Uterus (tissue), 4 donors: ENCODE measurements around the gene PLA2G2E. TPM values are rescaled to one million over a fixed set of nuclear protein-coding genes. Genes with fewer than 3 reads are reported as not detected.

Experiments used
- DNase-seq, 2 donors: peaks; one replicate each; pipeline ENCODE4 v3.0.0-alpha.2; 2019 to 2020
- H3K27ac ChIP-seq, 2 donors: fragments of 200-600 bp; sonication (generic); 1 replicate in 1 of 2; 2 replicates in 1 of 2; pipeline ENCODE4 v1.5.1; 2016 to 2018
- H3K27me3 ChIP-seq, 2 donors: fragments of 200-600 bp; sonication (generic); one replicate each; pipeline ENCODE4 v1.5.1; 2018 to 2019; ENCODE audit warnings: control low read depth in 1 of 2
- H3K36me3 ChIP-seq, 2 donors: fragments of 200-600 bp; sonication (generic); one replicate each; pipeline ENCODE4 v1.5.1; 2019; ENCODE audit warnings: control low read depth in 1 of 2
- H3K4me1 ChIP-seq, 2 donors: fragments of 200-600 bp; sonication (generic); one replicate each; pipeline ENCODE4 v1.5.1; 2018 to 2019; ENCODE audit warnings: control low read depth in 1 of 2
- H3K4me3 ChIP-seq, 2 donors: fragments of 200-600 bp; sonication (generic); 1 replicate in 1 of 2; 2 replicates in 1 of 2; pipeline ENCODE4 v1.5.1; 2018 to 2019; ENCODE audit warnings: mild to moderate bottlenecking in 1 of 2
- H3K9me3 ChIP-seq, 2 donors: fragments of 200-600 bp; sonication (generic); one replicate each; pipeline ENCODE4 v1.5.1; 2019; ENCODE audit warnings: control low read depth in 1 of 2
- CTCF ChIP-seq, 4 experiments: fragments of 200-600 bp in 2 of 4; fragments of 450-650 bp in 2 of 4; sonication (generic) in 2 of 4; IDR thresholded peaks; one replicate each; pipeline ENCODE4 v1.5.1; 2016 to 2019; ENCODE audit warnings: antibody characterized with exemption in 4 of 4, mild to moderate bottlenecking in 2 of 4, moderate library complexity in 1 of 4
- POLR2A ChIP-seq, 2 donors: fragments of 450-650 bp; IDR thresholded peaks; one replicate each; pipeline ENCODE4 v1.6.1; 2016; ENCODE audit warnings: antibody characterized with exemption in 2 of 2, mild to moderate bottlenecking in 1 of 2, moderate library complexity in 1 of 2
- intact Hi-C: fragments of 100-400 bp; cut with DNase I; formaldehyde crosslinking; loops from one replicate; pipeline ENCODE4 v1.15.1; 2023; ENCODE audit warnings: low total_unique reads
- total RNA-seq, 4 donors: library from RNA; depleted of rRNA in 3 of 4; stranded (reverse); fragments of >200 nt in 3 of 4; gene quantifications; one replicate each; pipeline versions ENCODE4 v1.1.0 to v1.2.4, GENCODE V29; 2014 to 2023
- donor health status: DM: yes; HTN: yes; CAD: no.

PLA2G2E gene
- total RNA-seq, 4 donors from 2014 or later, result not detected

GRCh38 chr1:19942088-19942487, 18.7 kb upstream of the PLA2G2E start:
- no peaks in the 10 kb centered on the region for H3K36me3 ChIP-seq
- H3K4me3 ChIP-seq, result no peak overlapping the region
- H3K9me3 ChIP-seq, result no peaks in the 10 kb centered on the region
- H3K4me1 ChIP-seq, result no peaks in the 10 kb centered on the region
- no peaks in the 10 kb centered on the region for H3K27me3 ChIP-seq
- DNase-seq, result no peak
- no peak overlapping the region for H3K27ac ChIP-seq
- intact Hi-C loops, result no loop called here
- TF ChIP-seq CTCF (IDR thresholded peaks at IDR 0.05) (no peak), POLR2A (IDR thresholded peaks at IDR 0.05) (no peak)

- intact Hi-C loops, result no loop called here
- Histone ChIP-seq H3K27ac (no peak overlapping the region), H3K9me3 (no peaks in the 10 kb centered on the region), H3K27me3 (no peaks in the 10 kb centered on the region), H3K4me1 (no peaks in the 10 kb centered on the region), H3K4me3 (no peak overlapping the region), H3K36me3 (no peaks in the 10 kb centered on the region)
- no peak for DNase-seq
- TF ChIP-seq POLR2A (IDR thresholded peaks at IDR 0.05) (no peak), CTCF (IDR thresholded peaks at IDR 0.05) (no peak)
These were observed 17.8 kb upstream of the PLA2G2E start for GRCh38 chr1:19941206-19941568.

GRCh38 chr1:19940486-19941205, 17.2 kb upstream of the PLA2G2E start:
- H3K36me3 ChIP-seq, result no peaks in the 10 kb centered on the region
- intact Hi-C loops, result no loop called here

GRCh38 chr1:19938472-19938871, 15.1 kb upstream of the PLA2G2E start:
- no peak for TF ChIP-seq CTCF (IDR thresholded peaks at IDR 0.05)
- no peak for TF ChIP-seq POLR2A (IDR thresholded peaks at IDR 0.05)
- H3K27ac ChIP-seq, result no peak overlapping the region
- no peak overlapping the region for H3K4me3 ChIP-seq
- no peaks in the 10 kb centered on the region for H3K9me3 ChIP-seq
- no peaks in the 10 kb centered on the region for H3K36me3 ChIP-seq
- intact Hi-C loops, result no loop called here
- H3K27me3 ChIP-seq, result no peaks in the 10 kb centered on the region
- DNase-seq, result no peak
- no peaks in the 10 kb centered on the region for H3K4me1 ChIP-seq

More at GRCh38 chr1:19940486-19941205, 17.2 kb upstream of the PLA2G2E start:
- Histone ChIP-seq H3K9me3 (no peaks in the 10 kb centered on the region), H3K4me3 (no peak overlapping the region), H3K4me1 (no peaks in the 10 kb centered on the region), H3K27ac (no peak overlapping the region), H3K27me3 (no peaks in the 10 kb centered on the region)
- TF ChIP-seq CTCF (IDR thresholded peaks at IDR 0.05) (no peak), POLR2A (IDR thresholded peaks at IDR 0.05) (no peak)
- DNase-seq, result no peak

GRCh38 chr1:19936061-19936750, 12.8 kb upstream of the PLA2G2E start:
- H3K36me3 ChIP-seq, result no peaks in the 10 kb centered on the region
- TF ChIP-seq POLR2A (IDR thresholded peaks at IDR 0.05) (no peak), CTCF (IDR thresholded peaks at IDR 0.05) (no peak)
- no peak overlapping the region for H3K4me3 ChIP-seq
- H3K27me3 ChIP-seq, result no peaks in the 10 kb centered on the region
- no peak overlapping the region for H3K27ac ChIP-seq
- H3K4me1 ChIP-seq, result no peaks in the 10 kb centered on the region
- intact Hi-C loops, result no loop called here
- DNase-seq, result no peak
- H3K9me3 ChIP-seq, result no peaks in the 10 kb centered on the region
